ENCODE data around the gene TMC7. TPM values are rescaled to one million over a fixed set of nuclear protein-coding genes. Genes with fewer than 3 reads are reported as not detected.
A peak's percentile ranks its signal among the peaks of the same experiment; 100 is the strongest.

Gene TMC7
- total and polyA plus RNA-seq, 2 of the 13 experiments (the other 11 are each of a cell fraction or from before 2014, with no cell fraction given) = 1.2 to 5.1 TPM

DNA sequence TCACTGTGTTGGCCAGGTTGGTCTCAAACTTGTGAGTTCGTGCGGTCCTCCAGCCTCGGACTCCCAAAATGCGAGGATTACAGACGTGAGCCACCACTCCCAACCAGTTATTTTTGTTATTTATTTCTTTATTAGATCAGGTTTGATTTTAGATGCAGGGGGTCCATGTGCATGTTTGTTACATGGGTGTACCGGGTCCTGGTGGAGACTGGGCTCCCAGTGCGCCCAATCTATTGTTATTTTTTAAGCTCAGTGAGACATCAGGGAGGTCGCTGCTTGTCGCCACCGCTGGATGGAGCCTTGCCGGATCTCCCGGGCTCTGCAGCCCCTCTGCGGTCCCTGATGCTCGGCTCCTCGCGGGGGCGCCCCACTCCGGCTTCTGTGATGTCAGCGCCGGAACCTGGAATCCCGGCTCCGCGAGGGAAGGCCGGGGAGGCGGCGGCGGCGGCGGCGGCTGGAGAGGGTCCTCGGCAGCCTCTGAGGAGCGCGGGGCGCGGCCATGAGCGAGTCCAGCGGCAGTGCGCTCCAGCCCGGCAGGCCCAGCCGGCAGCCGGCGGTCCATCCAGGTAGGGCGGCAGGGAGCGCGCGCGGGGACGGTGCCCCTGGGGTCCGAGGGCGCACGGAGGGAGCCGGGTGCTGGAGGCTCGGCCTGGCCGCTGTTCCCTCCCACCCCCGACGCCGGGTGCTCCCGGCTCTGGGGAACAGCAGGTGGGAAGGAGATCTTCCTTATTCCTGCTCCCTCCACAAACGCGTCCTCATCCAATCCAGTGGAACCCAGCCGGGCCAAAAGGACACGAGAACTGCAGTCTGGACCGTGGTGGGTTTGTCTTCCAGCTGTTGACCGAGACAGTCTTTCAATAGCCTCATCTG lies at the start of gene TMC7 (continued):
- TF ChIP-seq TAF15 (IDR thresholded peaks at IDR 0.05; ENCODE audit: low read depth, low read length, poor library complexity, severe bottlenecking) = peak; percentile 95
- TF ChIP-seq MIER2 (CRISPR knock-in tag; IDR thresholded peaks at IDR 0.05) = peak; percentile 53; the same call in 1 of the 2 replicates
- TF ChIP-seq, protein P1, sequence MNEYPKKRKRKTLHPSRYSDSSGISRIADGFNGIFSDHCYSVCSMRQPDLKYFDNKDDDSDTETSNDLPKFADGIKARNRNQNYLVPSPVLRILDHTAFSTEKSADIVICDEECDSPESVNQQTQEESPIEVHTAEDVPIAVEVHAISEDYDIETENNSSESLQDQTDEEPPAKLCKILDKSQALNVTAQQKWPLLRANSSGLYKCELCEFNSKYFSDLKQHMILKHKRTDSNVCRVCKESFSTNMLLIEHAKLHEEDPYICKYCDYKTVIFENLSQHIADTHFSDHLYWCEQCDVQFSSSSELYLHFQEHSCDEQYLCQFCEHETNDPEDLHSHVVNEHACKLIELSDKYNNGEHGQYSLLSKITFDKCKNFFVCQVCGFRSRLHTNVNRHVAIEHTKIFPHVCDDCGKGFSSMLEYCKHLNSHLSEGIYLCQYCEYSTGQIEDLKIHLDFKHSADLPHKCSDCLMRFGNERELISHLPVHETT (CRISPR knock-in tag; conservative IDR thresholded peaks at IDR 0.05) = peak; percentile 40; the same call in 1 of the 2 replicates
- TF ChIP-seq, protein P2, sequence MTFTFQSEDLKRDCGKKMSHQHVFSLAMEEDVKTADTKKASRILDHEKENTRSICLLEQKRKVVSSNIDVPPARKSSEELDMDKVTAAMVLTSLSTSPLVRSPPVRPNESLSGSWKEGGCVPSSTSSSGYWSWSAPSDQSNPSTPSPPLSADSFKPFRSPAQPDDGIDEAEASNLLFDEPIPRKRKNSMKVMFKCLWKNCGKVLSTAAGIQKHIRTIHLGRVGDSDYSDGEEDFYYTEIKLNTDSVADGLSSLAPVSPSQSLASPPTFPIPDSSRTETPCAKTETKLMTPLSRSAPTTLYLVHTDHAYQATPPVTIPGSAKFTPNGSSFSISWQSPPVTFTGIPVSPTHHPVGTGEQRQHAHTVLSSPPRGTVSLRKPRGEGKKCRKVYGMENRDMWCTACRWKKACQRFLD (CRISPR knock-in tag; IDR thresholded peaks at IDR 0.05; ENCODE audit: borderline replicate concordance) = peak; percentile 1; the same call in 1 of the 2 replicates
- TF ChIP-seq KDM3A (CRISPR knock-in tag; IDR thresholded peaks at IDR 0.05; ENCODE audit: low read depth) = peak; percentile 97
- TF ChIP-seq ZNF253 (CRISPR knock-in tag; IDR thresholded peaks at IDR 0.05; ENCODE audit: borderline replicate concordance) = peak; percentile 84; the same call in 1 of the 2 replicates
- peak; percentile 79 for TF ChIP-seq MEF2D (CRISPR knock-in tag; IDR thresholded peaks at IDR 0.05)
- no peak for TF ChIP-seq GPN1 (CRISPR knock-in tag; IDR thresholded peaks at IDR 0.05; ENCODE audit: borderline replicate concordance)
- TF ChIP-seq MLLT10 (CRISPR knock-in tag; IDR thresholded peaks at IDR 0.05) = no peak
- TF ChIP-seq POLR2AphosphoS5 (IDR thresholded peaks at IDR 0.05; ENCODE audit: low read depth, low read length) = no peak
- TF ChIP-seq, protein P3, sequence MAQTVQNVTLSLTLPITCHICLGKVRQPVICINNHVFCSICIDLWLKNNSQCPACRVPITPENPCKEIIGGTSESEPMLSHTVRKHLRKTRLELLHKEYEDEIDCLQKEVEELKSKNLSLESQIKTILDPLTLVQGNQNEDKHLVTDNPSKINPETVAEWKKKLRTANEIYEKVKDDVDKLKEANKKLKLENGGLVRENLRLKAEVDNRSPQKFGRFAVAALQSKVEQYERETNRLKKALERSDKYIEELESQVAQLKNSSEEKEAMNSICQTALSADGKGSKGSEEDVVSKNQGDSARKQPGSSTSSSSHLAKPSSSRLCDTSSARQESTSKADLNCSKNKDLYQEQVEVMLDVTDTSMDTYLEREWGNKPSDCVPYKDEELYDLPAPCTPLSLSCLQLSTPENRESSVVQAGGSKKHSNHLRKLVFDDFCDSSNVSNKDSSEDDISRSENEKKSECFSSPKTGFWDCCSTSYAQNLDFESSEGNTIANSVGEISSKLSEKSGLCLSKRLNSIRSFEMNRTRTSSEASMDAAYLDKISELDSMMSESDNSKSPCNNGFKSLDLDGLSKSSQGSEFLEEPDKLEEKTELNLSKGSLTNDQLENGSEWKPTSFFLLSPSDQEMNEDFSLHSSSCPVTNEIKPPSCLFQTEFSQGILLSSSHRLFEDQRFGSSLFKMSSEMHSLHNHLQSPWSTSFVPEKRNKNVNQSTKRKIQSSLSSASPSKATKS (CRISPR knock-in tag; IDR thresholded peaks at IDR 0.05) = no peak
- TF ChIP-seq SMYD3 (CRISPR knock-in tag; IDR thresholded peaks at IDR 0.05) = peak; percentile 79; the same call in 1 of the 2 replicates
- peak; percentile 76 for TF ChIP-seq BCL6 (CRISPR knock-in tag; IDR thresholded peaks at IDR 0.05)
- no peak for TF ChIP-seq SSRP1 (CRISPR knock-in tag; IDR thresholded peaks at IDR 0.05)
- TF ChIP-seq, protein P4, sequence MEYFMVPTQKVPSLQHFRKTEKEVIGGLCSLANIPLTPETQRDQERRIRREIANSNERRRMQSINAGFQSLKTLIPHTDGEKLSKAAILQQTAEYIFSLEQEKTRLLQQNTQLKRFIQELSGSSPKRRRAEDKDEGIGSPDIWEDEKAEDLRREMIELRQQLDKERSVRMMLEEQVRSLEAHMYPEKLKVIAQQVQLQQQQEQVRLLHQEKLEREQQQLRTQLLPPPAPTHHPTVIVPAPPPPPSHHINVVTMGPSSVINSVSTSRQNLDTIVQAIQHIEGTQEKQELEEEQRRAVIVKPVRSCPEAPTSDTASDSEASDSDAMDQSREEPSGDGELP (IDR thresholded peaks at IDR 0.05; ENCODE audit: borderline replicate concordance, low read depth) = 0 out of 2 replicates have a peak, but pooled peaks have one; percentile 7
- peak; percentile 85; the same call in 1 of the 2 replicates for TF ChIP-seq ZNF766 (CRISPR knock-in tag; IDR thresholded peaks at IDR 0.05; ENCODE audit: borderline replicate concordance)
- peak; percentile 97 for TF ChIP-seq BORCS8-MEF2B (CRISPR knock-in tag; IDR thresholded peaks at IDR 0.05)
- TF ChIP-seq, protein P5, sequence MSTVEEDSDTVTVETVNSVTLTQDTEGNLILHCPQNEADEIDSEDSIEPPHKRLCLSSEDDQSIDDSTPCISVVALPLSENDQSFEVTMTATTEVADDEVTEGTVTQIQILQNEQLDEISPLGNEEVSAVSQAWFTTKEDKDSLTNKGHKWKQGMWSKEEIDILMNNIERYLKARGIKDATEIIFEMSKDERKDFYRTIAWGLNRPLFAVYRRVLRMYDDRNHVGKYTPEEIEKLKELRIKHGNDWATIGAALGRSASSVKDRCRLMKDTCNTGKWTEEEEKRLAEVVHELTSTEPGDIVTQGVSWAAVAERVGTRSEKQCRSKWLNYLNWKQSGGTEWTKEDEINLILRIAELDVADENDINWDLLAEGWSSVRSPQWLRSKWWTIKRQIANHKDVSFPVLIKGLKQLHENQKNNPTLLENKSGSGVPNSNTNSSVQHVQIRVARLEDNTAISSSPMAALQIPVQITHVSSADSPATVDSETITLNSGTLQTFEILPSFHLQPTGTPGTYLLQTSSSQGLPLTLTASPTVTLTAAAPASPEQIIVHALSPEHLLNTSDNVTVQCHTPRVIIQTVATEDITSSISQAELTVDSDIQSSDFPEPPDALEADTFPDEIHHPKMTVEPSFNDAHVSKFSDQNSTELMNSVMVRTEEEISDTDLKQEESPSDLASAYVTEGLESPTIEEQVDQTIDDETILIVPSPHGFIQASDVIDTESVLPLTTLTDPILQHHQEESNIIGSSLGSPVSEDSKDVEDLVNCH (CRISPR knock-in tag; IDR thresholded peaks at IDR 0.05) = no peak
- peak; percentile 85; the same call in 1 of the 2 replicates for TF ChIP-seq PAX8 (CRISPR knock-in tag; IDR thresholded peaks at IDR 0.05; ENCODE audit: borderline replicate concordance)
